Hippocampal formation (tissue), 2 donors: ENCODE data around the gene CCT4.
"Not testable (repeated sequence)": the region's sequence is repeated elsewhere in the genome, so short reads cannot be mapped to it uniquely, and the experiment has no call there.

ENCODE experiments used
- DNase-seq, 2 donors: peaks; one replicate each; lab custom pipeline; 2025; lab: John Stamatoyannopoulos, UW

The CCT4 gene

DNA sequence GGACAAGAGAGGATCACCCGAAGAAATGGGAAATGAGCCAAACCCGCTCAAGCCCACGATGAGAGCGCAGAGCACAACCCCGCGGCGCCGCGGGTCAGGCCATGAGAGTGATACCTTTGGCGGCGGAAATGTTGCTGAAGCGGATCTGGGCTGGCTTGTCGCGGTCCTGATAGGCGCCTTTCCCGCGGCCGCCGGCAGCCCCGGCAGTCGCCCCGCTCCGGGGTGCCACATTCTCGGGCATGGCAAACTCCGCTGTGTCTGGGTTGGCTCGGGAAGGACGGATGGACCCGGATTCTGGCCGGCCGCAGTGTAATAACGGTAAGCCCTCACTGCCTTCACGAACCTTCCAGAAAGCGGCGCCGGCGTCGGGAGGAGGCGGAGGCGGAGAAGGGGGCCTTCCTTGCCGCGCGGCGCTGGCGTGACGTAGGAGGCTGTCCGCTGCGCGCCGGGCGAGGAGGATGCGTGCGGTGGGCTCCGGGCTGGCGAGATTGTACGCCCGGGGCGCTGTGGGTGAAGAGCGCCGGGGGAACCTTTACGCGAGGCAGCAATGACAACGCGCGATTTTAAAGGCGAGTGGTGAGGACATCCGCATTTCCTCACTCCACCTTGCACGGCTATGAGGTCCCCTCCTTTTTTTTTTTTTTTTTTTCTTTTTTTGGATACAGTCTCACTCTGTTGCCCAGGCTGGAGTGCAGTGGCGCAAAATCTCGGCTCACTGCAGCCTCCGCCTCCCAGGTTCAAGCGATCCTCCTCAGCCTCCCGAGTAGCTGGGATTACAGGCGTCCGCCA, at the start of gene CCT4:
Gene CCT4, minus strand, starts transcription at position 390 of the 789 bp plus-strand sequence. Its CDS starts 149 bp downstream, at position 241.
- peak; percentile 79 to 87 for DNase-seq

DNA sequence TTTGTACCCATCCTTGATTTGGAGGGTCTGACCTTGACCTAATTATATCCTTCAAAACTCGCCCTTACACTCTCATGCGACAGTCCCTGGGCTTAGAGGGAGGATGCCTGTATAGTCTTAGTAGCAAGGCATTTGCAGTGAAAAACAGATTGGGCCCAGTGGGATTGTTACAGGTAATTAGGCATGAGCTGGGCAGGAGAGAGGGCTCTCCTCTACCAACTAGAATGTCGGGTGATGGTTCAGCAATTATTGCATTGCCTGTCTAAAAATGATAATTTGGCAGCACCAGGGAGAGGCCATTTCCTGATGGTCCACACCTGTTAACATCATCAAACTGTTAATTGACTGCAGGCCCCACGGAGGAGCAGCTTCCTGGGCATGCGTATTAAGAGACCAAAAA, 49.4 kb upstream of the CCT4 start:
- DNase-seq, result no peak

GRCh38 chr2:61937098-61937497, 48.6 kb upstream of the CCT4 start:
- no peak for DNase-seq

- DNase-seq, result no peak
Observed at GRCh38 chr2:61928826-61929461, 40.5 kb upstream of the CCT4 start.

DNA sequence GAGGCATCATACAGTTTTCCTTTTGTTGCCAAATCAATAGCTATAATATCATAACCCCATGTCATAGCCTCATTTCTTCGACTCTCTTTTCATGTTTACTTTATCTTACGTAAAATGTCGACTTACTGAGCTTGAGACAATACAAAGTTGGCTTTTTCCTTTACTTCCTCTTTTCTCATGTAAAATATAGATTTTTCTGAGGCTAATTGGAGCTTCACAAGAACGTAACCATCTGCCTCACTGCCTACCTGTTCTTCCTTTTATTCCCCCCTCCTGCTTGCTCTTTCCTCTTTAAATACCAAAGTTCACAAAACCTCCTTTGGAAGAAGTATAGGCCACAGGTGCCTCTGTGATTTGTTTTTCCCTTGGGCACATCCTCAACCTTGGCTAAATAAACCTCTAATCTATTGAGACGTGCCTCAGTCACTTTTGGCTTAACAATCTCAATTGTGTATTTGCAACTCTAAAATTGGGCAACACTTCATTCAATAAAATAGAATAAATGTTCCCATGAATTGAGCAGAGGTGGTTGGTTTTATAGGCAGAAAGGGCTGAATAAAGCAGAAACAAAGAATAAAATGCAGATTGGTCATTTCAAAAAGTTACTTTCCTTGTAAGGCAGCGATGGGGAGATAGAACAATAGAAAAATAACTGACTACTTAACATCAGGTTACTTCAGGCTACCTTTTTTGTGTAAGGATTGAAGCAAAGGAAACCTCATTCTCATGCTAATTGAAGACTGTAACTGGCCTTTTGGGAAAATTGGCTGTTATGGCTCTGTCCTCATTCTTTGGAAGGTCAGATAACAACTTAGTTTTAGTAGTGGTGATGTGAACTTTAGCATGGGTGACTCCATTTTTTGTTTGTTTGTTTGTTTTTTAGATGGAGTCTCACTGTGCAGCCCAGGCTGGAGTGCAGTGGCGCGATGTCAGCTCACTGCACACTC, 38.3 kb upstream of the CCT4 start:
- no peak for DNase-seq

GRCh38 chr2:61924895-61925663, 36.6 kb upstream of the CCT4 start:
- DNase-seq, result no peak

GRCh38 chr2:61922714-61923113, 34.3 kb upstream of the CCT4 start:
- DNase-seq, result no peak

GRCh38 chr2:61920548-61920947, 32.1 kb upstream of the CCT4 start:
- no peak for DNase-seq

DNA sequence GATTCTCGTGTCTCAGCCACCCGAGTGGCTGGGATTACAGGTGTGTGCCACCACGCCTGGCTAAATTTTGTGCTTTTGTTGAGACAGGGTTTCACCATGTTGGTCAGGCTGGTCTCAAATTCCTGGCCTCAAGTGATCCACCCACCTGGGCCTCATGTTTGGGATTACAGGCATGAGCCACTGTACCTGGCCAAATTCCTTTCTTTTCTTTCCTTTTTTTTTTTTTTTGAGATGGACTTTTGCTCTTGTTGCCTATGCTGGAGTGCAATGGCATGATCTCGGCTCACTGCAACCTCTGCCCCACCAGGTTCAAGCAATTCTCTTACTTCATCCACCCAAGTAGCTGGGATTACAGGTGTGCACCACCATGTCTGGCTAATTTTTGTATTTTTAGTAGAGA, 26.3 kb upstream of the CCT4 start:
- not testable (repeated sequence) for DNase-seq

DNA sequence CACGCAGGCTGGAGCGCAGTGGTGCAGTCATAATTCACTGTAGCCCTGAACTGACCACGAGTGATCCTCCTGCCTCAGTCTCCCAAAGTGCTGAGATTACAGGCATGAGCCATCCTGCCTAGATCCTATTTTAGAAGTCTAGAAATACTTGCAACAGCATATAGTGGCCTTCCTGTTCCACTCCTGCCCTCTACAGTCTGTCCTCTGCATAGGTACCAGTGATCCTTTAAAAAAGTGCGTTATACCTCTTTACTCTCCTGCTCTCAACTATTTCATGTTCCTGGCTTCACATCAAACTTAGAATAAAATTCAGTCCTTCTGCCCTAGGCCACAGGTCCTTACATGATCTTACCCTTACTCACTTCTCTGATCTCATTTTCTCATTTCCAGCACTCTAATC, 23.1 kb upstream of the CCT4 start:
- DNase-seq, result no peak

- no peak for DNase-seq
Observed at GRCh38 chr2:61910603-61911002, 22.1 kb upstream of the CCT4 start.

DNA sequence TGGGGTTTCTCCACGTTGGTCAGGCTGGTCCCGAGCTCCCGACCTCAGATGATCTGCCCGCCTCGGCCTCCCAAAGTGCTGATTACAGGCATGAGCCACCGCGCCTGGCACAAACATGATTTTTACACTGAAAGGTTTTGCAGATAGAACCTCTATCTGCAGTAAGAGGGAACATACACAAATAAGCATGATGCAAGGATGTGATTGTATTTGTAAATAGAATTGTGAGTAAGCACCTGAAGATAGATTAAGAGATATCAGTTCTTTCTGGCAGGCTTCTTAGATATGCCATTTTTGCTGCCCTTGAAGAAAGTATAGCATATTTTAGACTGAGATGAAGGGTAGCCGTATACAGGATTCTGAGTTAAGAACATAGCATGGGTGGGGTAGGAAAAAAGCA, 20.7 kb upstream of the CCT4 start:
- DNase-seq, result no peak

GRCh38 chr2:61906186-61906470, 17.7 kb upstream of the CCT4 start:
- DNase-seq, result no peak

- peak; percentile 74 to 84 for DNase-seq
Observed at GRCh38 chr2:61905372-61906185, 17.1 kb upstream of the CCT4 start, which contains the start of gene COMMD1. COMMD1 (plus strand) TSS chr2:61905674; CDS start chr2:61905679, 5 bp downstream.

- no peak for DNase-seq
Observed at GRCh38 chr2:61900281-61900680, 11.8 kb upstream of the CCT4 start.

GRCh38 chr2:61898810-61899209, 10.4 kb upstream of the CCT4 start:
- peak in 1 of 2 donors; percentile 15 for DNase-seq

DNA sequence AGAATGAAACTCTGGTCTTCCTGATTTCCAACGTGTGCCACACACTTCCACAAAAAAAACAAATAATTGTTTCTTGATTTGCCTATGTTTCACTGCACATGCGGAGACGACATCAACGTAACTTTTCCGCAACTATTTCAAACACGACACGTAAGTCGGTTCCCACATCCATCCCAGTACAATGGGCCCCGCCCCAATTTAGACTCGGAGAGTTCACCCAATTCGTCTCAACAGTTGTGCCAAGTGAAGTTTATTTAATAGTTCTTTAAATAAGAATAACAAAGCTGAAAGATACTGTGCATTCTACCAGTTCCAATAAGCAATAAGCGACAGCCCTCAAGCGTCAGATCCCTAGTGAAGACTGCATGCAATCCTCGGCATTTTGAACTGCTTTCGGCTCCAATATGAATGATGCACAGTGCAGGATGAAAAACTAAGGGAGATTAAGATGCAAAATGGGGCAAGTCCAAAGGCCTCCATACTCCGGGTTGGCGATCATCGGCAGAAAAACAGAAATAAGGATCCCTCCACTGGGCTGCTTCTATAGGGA, 664 bp downstream of the CCT4 start:
- peak in 1 of 2 donors; percentile 63 for DNase-seq

- no peak for DNase-seq
Observed at GRCh38 chr2:61885896-61886603, 2.4 kb downstream of the CCT4 start.

- DNase-seq, result no peak
Observed at GRCh38 chr2:61882850-61883249, 5.6 kb downstream of the CCT4 start.

DNA sequence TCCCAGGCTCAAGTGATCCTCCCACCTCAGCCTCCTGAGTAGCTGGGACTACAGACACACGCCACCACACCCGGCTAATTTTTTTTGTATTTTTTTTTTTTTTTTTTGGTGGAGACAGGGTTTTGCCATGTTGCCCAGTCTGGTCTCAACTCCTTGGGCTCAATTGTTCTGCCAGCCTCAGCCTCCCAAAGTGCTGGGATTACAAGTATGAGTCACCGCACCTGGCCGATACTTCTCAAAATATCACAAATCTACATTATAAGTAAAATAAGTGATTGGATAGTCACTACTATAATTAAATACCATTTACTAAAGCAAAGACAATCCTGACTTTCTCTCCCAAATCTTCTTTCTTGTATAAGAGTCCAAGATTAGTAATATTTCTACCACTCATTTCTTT, 9.1 kb downstream of the CCT4 start:
- DNase-seq, result not testable (repeated sequence)
